CD4-positive, alpha-beta T cell treated with Interleukin-21 for 1 hour (primary cell): ENCODE results near the gene NOL6.
A peak's percentile ranks its signal among the peaks of the same experiment; 100 is the strongest.
"Not testable (repeated sequence)": the region's sequence is repeated elsewhere in the genome, so short reads cannot be mapped to it uniquely, and the experiment has no call there.

ENCODE experiments used
- DNase-seq: peaks from one replicate; pipeline ENCODE4 v3.0.0-alpha.2; 2020

NOL6 gene, protein sequence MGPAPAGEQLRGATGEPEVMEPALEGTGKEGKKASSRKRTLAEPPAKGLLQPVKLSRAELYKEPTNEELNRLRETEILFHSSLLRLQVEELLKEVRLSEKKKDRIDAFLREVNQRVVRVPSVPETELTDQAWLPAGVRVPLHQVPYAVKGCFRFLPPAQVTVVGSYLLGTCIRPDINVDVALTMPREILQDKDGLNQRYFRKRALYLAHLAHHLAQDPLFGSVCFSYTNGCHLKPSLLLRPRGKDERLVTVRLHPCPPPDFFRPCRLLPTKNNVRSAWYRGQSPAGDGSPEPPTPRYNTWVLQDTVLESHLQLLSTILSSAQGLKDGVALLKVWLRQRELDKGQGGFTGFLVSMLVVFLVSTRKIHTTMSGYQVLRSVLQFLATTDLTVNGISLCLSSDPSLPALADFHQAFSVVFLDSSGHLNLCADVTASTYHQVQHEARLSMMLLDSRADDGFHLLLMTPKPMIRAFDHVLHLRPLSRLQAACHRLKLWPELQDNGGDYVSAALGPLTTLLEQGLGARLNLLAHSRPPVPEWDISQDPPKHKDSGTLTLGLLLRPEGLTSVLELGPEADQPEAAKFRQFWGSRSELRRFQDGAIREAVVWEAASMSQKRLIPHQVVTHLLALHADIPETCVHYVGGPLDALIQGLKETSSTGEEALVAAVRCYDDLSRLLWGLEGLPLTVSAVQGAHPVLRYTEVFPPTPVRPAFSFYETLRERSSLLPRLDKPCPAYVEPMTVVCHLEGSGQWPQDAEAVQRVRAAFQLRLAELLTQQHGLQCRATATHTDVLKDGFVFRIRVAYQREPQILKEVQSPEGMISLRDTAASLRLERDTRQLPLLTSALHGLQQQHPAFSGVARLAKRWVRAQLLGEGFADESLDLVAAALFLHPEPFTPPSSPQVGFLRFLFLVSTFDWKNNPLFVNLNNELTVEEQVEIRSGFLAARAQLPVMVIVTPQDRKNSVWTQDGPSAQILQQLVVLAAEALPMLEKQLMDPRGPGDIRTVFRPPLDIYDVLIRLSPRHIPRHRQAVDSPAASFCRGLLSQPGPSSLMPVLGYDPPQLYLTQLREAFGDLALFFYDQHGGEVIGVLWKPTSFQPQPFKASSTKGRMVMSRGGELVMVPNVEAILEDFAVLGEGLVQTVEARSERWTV

DNA sequence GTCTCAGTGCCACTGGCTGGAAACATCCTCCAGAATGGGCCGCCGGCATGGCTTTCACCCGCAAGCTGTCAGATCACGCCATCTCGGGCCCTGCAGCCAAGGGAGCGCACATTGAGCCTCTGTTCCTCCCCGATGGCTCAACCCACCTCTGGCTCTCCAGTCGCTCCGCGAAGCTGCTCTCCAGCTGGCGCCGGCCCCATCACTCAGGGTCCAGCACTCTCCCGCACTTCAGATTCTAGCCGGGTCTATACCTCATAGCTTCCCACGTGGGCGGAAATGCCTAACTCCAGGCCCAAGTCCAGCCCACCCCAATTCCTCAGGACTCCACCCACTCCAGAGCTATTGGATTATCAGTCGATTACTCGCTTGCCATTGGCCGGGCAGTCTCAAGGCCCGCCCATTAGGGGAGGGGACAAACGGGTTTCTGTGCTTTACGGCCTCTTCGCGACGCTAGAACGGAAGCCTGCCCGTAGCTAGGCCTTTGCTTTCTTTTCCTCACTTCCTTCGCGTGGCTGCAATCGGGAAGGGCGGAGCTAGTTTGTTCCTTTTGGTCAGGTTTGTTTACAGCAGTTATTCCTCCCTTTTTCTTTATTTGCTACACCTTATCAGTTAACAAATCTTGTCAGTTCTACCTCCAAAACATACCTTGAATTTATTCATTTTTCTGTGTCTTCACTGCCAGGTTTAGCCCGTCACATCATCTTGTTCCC is at the start of gene NOL6:
TSS of gene NOL6 (minus strand) at position 282 of the 710 bp plus-strand sequence. CDS start at position 200, 82 bp downstream.
- peak; percentile 99 for DNase-seq

DNA sequence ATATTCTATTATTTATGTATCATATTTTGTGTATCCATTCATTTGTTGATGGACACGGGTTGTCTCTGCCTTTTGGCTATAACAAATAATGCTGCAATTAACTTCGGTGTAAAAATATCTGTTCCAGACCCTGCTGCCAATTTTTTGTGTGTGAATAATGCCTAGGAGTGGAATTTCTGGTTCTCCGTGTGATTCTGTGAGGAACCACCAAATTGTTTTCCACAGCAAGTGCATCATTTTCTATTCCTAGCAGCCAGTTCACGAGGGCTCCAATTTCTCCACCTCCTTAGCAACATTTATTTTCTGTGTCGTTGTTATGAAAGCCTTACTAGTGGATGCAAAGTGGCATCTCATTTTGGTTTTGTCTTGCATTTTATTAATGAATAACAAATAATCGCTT is 48.1 kb upstream of the NOL6 start:
- DNase-seq = not testable (repeated sequence)

DNA sequence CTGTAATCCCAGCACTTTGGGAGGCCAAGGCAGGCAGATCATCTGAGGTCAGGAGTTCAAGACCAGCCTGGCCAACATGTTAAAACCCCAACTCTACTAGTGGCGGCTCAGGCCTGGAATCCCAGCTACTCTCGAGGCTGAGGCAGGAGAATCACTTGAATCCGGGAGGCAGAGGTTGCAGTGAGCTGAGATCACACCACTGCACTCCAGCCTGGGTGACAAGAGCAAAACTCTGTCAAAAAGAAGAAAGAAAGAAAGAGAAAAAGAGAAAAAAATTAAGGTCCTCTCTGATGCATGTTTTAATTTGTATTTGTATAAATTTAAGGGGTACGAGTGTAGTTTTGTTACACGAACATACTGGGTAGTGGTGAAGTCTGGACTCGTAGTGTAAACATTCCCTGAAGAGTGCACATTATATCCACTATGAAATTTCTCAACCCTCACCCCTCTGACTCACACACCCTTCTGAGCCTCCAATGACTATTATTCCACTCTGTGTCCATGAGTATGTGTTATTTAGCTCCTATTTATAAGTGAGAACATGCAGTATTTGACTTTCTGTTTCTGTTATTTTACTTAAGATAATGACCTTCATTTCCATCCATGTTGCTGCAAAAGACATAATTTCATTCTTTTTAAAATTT is 44.3 kb upstream of the NOL6 start:
- not testable (repeated sequence) for DNase-seq

GRCh38 chr9:33517373-33517772 is 43.6 kb upstream of the NOL6 start:
- peak; percentile 21 for DNase-seq

DNA sequence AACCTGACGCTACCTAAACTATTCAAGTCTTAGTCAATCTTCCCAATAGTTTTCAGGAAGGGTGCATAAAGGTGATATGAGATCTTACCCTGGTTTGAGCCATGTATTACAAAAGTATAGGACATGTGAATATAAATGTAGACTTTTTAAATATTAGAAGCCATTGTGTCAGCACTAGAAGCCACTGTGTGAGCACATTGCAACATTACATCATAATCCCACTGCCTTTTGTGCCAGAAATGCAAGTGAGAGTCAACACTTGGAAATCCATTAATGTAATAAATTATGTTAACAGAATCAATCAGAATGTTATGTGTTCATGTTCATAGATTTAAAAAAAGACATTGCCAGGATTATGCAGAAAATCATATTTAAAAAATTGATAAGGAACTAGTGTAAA is 42.7 kb upstream of the NOL6 start:
- not testable (repeated sequence) for DNase-seq

DNA sequence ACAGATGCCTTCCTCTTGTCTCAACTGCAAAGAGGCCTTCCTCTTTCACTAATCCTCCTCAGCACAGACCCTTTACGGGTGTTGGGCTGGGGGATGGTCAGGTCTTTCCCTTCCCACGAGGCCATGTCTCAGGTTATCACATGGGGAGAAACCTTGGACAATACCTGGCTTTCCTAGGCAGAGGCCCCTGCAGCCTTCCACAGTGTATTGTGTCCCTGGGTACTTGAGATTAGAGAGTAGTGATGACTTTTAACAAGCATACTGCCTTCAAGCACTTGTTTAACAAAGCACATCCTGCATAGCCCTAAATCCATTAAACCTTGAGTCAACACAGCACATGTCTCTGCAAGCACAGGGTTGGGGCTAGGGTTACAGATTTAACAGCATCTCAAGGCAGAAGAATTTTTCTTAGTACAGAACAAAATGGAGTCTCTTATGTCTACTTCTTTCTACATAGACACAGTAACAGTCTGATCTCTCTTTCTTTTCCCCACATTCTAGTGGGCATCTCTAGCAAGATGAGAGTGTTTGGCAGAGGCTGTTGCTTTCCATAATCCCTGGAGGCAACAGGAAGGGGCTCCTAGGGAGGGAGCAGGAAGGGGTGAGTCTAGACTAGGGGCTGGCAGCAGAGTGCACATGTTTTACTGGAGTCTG is 41.7 kb upstream of the NOL6 start:
- DNase-seq = not testable (repeated sequence)

DNA sequence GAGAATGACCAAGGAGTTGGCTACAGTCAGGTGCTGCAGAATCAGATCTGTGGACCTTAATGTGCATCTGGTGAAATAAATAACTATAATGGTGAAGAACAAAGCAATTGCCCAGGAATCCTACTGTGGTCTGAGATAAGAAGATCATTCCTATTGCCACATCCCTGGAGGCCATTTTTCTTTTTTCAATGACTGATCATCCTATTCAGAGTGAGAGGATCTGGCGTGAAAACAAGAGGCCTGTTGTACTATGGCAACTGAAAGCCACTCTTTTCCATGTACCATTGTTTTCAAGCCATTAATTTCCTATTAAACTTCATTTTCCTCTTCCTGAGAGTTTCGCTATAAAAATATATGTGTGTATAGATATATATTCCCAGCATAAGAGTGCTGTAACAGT is 38.8 kb upstream of the NOL6 start:
- DNase-seq = not testable (repeated sequence)

GRCh38 chr9:33511184-33511517 is 37.4 kb upstream of the NOL6 start:
- DNase-seq = not testable (repeated sequence)

DNA sequence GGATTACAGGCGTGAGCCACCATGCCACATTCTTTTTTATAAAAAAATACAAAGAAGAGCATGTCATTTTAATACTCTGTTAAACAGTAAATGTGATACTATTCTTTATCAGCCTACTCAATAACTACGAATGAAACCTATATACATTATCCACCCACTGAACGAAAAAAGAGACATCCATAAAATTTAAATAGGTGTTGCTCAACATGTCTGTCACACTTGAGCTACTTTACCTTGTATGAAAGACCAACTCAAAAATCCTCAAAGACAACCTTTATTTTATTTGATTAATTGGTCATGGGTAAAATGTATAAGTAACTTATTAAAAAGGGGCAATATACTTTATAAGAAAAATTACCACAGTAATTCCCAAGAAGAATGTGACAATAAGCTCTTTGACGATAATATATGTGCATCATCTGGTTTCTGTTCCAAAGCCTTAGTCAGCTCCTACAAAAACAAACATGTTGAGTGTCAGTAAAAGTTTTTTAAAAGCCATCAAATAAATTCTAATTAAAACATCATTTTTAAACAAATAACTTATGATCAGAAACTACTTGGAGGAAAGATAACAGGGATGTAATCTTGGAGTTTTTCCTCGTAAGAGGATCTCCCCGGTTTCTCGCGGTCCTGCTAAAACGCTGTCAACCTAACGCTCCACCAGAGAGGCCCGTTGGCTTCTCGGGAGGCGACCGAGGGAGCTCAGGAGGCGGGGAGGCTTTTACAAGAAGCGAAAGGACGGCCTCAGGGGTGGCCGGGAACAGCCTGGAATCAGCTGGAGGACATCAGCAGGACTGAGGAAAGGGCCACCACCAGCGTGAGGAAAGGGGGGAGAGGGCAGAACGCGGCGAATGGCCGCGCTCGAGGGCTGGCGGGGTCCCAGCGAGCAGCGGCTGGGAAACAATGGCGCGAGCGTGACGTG is 36.8 kb upstream of the NOL6 start:
- DNase-seq = peak; percentile 29

- no peak for DNase-seq
These were observed 33.1 kb upstream of the NOL6 start for GRCh38 chr9:33506626-33507370.

DNA sequence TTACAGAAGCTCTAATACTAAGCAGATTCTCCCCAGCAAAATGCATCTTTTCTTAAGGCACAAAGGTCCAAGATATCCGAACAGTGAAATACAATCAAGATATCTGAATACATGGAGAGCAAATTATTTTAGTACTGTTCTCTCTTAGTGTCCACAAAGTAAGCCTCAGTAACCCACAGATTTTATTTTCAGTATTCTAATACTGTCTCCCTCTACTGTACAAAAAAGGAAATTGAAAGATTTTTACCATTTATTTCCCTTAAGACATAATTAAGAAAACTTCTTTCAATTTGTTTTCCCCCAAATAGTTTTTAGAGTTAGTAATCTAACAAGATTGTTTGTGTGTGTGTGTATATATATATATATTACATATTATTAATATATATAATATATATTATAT is 24.7 kb upstream of the NOL6 start:
- DNase-seq = no peak

DNA sequence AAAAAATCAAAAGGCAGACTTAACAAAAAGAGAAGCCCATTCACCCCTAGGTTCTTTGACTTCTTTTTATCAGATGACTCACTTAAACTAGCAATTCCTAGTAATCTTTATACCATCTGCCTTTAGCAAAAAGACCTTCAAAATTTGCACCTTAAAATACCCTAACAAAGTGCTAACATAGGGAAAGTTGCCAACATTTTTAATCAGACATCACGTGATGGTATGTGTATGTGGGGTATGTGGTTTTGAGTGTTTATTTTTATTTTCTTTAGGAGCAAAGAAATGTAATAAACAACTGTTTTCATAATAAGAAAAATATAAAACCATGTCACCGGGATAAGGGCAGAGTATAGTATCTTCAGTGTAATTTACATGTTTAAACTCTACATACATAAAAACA is 20.1 kb upstream of the NOL6 start:
- not testable (repeated sequence) for DNase-seq

GRCh38 chr9:33489066-33489465 is 15.3 kb upstream of the NOL6 start:
- no peak for DNase-seq

DNA sequence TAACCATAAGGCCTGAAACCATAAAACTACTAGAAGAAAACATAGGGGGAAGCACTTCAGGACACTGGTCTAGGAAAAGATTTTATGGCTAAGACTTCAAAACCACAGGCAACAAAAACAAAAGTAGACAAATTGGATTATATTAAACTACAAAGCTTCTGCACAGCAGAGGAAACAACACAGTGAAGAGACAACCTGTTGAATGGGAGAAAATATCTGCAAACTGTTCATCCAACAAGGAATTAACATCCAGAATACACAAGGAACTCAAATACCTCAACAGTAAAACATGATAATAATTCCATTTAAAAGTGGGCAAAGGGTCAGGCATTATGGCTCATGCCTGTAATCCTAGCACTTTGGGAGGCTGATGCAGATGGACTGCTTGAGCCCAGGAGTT is 11.6 kb upstream of the NOL6 start:
- not testable (repeated sequence) for DNase-seq

DNA sequence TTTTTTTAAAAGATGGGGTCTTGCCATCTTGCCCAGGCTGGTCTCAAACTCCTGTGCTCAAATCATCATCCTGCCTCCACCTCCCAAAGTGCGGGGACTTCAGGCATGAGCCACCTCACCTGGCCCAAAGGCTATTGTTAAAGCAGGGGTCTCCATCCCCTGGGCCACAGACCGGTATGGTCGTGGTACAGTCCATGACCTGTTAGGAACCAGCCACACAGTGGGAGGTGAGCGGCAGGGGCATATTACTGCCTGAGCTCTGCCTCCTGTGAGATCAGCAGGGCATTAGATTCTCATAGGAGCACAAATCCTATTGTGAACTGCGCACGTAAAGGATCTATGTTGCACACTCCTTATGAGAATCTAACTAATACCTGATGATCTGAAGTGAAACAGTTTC is 7.3 kb upstream of the NOL6 start:
- DNase-seq = no peak

DNA sequence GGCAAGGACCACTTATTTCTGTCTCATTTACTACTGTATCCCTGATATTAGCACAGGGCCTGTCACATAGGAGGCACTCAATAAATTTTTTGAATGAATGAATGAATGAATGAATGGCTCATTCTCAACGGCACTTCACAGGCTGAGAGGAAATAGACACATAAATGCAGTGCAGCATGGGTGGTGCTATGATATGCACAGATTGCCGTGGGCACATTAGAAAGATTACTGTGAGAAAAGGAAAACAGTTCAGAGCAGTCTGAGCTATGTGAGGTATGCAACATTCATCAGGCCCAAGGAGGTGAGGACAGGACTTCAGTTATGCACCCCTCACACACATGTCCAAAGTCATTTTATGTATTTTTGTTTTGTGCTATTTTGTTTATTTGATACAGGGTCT is 6.4 kb upstream of the NOL6 start:
- DNase-seq = no peak

- DNase-seq = no peak
These were observed 2.8 kb upstream of the NOL6 start for GRCh38 chr9:33476503-33476902.

- no peak for DNase-seq
These were observed 1.6 kb upstream of the NOL6 start for GRCh38 chr9:33475357-33475756.

- DNase-seq = no peak
These were observed 676 bp downstream of the NOL6 start for GRCh38 chr9:33472881-33473615.
